Lower lobe of right lung (tissue), 2 donors: ENCODE measurements around the gene NPFFR2. TPM values are rescaled to one million over a fixed set of nuclear protein-coding genes. Genes with fewer than 3 reads are reported as not detected.
A peak's percentile ranks its signal among the peaks of the same experiment; 100 is the strongest.

Source experiments
- ATAC-seq, 2 donors: fragments of 200-7000 bp; cut with Tn5 transposase; one replicate each; pipeline ENCODE4 v1.9.1; 2020 to 2022; ENCODE audit warnings: mild to moderate bottlenecking in 2 of 2, moderate library complexity in 2 of 2
- DNase-seq: peaks from one replicate; pipeline ENCODE4 v3.0.0-alpha.2; 2020
- H3K27ac ChIP-seq: fragments of 200-600 bp; one replicate; pipeline ENCODE4 v1.8.0; 2022
- H3K27me3 ChIP-seq: fragments of 200-600 bp; one replicate; pipeline ENCODE4 v1.8.0; 2022; ENCODE audit warnings: low read depth
- H3K36me3 ChIP-seq: fragments of 200-600 bp; one replicate; pipeline ENCODE4 v1.8.0; 2022; ENCODE audit warnings: mild to moderate bottlenecking
- H3K4me1 ChIP-seq: fragments of 200-600 bp; one replicate; pipeline ENCODE4 v1.8.0; 2022
- H3K4me3 ChIP-seq: fragments of 200-600 bp; one replicate; pipeline ENCODE4 v1.8.0; 2022; ENCODE audit warnings: mild to moderate bottlenecking
- H3K9me3 ChIP-seq: fragments of 200-600 bp; one replicate; pipeline ENCODE4 v1.8.0; 2022
- CTCF ChIP-seq: fragments of 200-600 bp; IDR thresholded peaks from one replicate; pipeline ENCODE4 v1.8.0; 2022; ENCODE audit warnings: antibody characterized with exemption, mild to moderate bottlenecking
- intact Hi-C: fragments of 100-400 bp; cut with DNase I; formaldehyde crosslinking; loops from one replicate; pipeline ENCODE4 v1.11.0; 2022
- total RNA-seq: library from RNA; stranded (reverse); fragmentation: NEBNext Ultra II Directional; extraction: Animal tissue kit (Norgen Biotek cat#: 25700); gene quantifications from one replicate; pipeline ENCODE4 v1.2.1, GENCODE V29; 2021
- donor health status: DM: no; HTN: yes; CAD: no; lungs with severe emphysema.

Gene NPFFR2
- total RNA-seq, 1 donor from 2014 or later = not detected

GRCh38 chr4:72111863-72112262, 80.1 kb downstream of the NPFFR2 start:
- H3K36me3 ChIP-seq = no peaks in the 10 kb centered on the region
- intact Hi-C loops = no loop called here
- ATAC-seq = no peak

GRCh38 chr4:72112514-72113156, 80.8 kb downstream of the NPFFR2 start:
- no peaks in the 10 kb centered on the region for H3K36me3 ChIP-seq
- no peak overlapping the region for H3K27ac ChIP-seq
- DNase-seq (no peak), ATAC-seq (no peak)
- no peaks in the 10 kb centered on the region for H3K9me3 ChIP-seq
- no peaks in the 10 kb centered on the region for H3K4me1 ChIP-seq
- TF ChIP-seq CTCF = no peak
- intact Hi-C loops = no loop called here
- no peak overlapping the region for H3K4me3 ChIP-seq
- H3K27me3 ChIP-seq = no peaks in the 10 kb centered on the region

More at GRCh38 chr4:72111863-72112262, 80.1 kb downstream of the NPFFR2 start:
- no peaks in the 10 kb centered on the region for H3K9me3 ChIP-seq
- TF ChIP-seq CTCF = no peak
- H3K4me3 ChIP-seq = no peak overlapping the region
- no peak overlapping the region for H3K27ac ChIP-seq
- no peaks in the 10 kb centered on the region for H3K27me3 ChIP-seq
- no peak for DNase-seq
- no peaks in the 10 kb centered on the region for H3K4me1 ChIP-seq

DNA sequence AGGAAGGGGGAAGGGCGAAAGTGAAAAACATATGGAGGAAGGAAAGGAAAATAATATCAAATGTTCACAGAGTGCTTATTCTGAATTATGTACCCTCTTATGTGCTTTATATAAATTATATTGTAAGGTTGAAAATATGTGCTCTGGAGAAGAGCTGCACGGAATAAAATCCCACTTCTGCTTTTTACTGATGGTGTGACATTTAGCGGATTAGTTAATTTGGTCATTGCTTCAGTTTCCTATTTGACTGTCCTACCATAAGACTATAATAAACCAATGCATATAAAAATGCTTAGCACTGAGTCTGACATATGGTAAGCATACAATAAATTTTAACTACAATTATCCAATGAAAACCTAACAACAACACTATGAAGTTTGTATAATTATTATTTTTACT, 86.2 kb downstream of the NPFFR2 start:
- Histone ChIP-seq H3K9me3 (no peaks in the 10 kb centered on the region), H3K27ac (no peak overlapping the region), H3K27me3 (no peaks in the 10 kb centered on the region), H3K4me1 (no peaks in the 10 kb centered on the region), H3K4me3 (no peak overlapping the region), H3K36me3 (no peaks in the 10 kb centered on the region)
- ATAC-seq (no peak), DNase-seq (no peak)
- intact Hi-C loops = no loop called here
- no peak for TF ChIP-seq CTCF

GRCh38 chr4:72119946-72120345, 88.1 kb downstream of the NPFFR2 start:
- H3K27me3 ChIP-seq = no peaks in the 10 kb centered on the region
- H3K36me3 ChIP-seq = no peaks in the 10 kb centered on the region
- no peaks in the 10 kb centered on the region for H3K4me1 ChIP-seq
- no peaks in the 10 kb centered on the region for H3K9me3 ChIP-seq
- DNase-seq = no peak
- H3K4me3 ChIP-seq = no peak overlapping the region
- TF ChIP-seq CTCF = no peak
- no peak overlapping the region for H3K27ac ChIP-seq
- intact Hi-C loops = no loop called here
- ATAC-seq = peak in 1 of 2 donors; percentile 46

GRCh38 chr4:72128741-72129140, 96.9 kb downstream of the NPFFR2 start:
- no peak for TF ChIP-seq CTCF
- Histone ChIP-seq H3K27me3 (no peaks in the 10 kb centered on the region), H3K4me3 (no peak overlapping the region), H3K27ac (no peak overlapping the region), H3K4me1 (no peaks in the 10 kb centered on the region), H3K36me3 (no peaks in the 10 kb centered on the region), H3K9me3 (no peaks in the 10 kb centered on the region)
- intact Hi-C loops = no loop called here
- ATAC-seq = no peak
- DNase-seq = no peak
